ENCODE results near the gene TREX2. TPM values are rescaled to one million over a fixed set of nuclear protein-coding genes. Genes with fewer than 3 reads are reported as not detected.

The TREX2 gene
- total RNA-seq, 2 experiments from 2014 or later = 0.74 to 1.1 TPM

DNA sequence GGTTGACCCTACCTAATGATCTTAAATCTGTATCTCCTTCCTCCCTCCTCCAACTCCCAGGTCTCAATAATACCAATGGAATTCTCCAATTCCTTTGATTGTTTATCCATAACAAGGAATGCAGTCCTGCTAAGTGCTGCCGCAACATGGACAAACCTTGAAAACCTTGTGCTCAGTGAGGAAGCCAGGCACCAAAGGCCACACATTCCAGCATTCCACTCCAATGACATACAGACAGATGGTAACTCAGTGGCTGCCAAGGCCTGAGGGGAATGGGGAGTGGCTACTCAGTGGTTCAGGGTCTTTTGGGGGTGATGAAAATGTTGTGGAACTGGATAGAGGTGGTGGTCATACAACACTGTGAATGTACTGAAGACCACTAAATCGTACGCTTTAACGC is 14.1 kb upstream of the TREX2 start:
- Mint-ChIP-seq H3K27me3 (no peaks in the 10 kb centered on the region), H3K27ac (no peak overlapping the region), H3K36me3 (peaks cover 9% of the 10 kb centered on the region), H3K9me3 (no peaks in the 10 kb centered on the region), H3K4me1 (ENCODE audit: low read depth) (no peaks in the 10 kb centered on the region), H3K4me3 (no peak overlapping the region)
- POLR2A ChIA-PET = no interaction called here
- CTCF ChIA-PET = interaction anchor here (0.6 to 3.1 kb wide), 4 partner anchors 16 to 299 kb away, joined by 3 to 17 read pairs (median 3); no protein-coding TSS in a partner anchor
- no peak for DNase-seq
- intact Hi-C loops (cut with micrococcal nuclease) = no loop called here

DNA sequence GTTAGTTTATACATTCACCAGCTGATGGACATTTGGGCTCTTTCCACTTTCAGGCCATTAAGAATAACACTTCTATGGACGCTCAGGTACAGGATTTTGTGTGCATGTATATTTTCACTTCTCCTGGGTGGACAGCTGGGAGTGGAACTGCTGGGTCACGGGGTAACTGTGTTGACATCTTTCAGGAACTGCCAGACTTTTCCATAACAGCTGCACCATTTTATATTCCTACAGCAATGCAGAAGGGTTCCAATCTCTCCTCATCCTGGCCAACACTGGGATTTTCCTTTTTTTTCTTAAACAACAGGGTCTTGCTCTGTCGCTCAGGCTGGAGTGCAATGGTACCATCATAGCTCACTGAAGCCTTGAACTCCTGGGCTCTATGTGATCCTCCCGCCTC is 12.6 kb upstream of the TREX2 start:
- intact Hi-C loops (cut with micrococcal nuclease) = no loop called here
- no peak overlapping the region for H3K27ac Mint-ChIP-seq
- ChIA-PET POLR2A (no interaction called here), CTCF (interaction anchor here (1.8 kb wide), 1 partner anchor 49 kb away, joined by 6 read pairs; no protein-coding TSS in a partner anchor)
- H3K9me3 Mint-ChIP-seq = no peaks in the 10 kb centered on the region
- H3K27me3 Mint-ChIP-seq = no peaks in the 10 kb centered on the region
- no peak for DNase-seq
- peaks cover 5% of the 10 kb centered on the region for H3K36me3 Mint-ChIP-seq
- no peak overlapping the region for H3K4me3 Mint-ChIP-seq
- no peaks in the 10 kb centered on the region for H3K4me1 Mint-ChIP-seq (ENCODE audit: low read depth)

DNA sequence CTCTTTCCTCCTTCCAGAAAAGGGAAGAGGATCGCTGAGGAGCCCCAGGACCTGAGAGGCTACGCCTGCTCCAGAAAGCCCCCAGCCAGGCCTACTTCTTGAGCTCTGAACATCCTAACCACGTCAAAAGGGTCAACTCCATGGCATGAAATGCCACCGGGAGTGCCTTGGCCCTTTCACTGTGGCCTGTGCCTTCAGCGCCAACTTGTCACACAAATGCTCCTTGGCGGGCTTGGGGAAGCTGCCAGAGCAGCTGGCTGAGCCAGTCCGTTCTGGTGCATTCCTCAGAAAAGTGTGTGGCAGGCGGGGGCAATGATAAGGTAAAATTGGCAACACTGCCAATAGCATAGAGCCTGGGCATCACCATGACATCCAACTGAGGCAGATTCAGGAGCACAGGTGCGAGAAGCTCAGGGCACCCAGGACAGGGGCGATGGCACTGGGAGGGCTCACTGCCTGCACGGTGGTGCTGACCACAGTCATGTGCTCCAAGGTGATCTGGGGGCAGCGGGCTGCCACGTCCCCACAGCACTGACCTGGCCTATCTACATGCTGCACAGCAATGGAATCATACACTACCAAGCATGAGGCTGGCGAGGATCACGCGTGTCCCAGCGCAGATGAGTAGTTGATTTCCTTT is 12.1 kb upstream of the TREX2 start:
- Mint-ChIP-seq H3K4me1 (ENCODE audit: low read depth) (no peaks in the 10 kb centered on the region), H3K4me3 (no peak overlapping the region), H3K27me3 (no peaks in the 10 kb centered on the region), H3K36me3 (peaks cover 5% of the 10 kb centered on the region), H3K9me3 (no peaks in the 10 kb centered on the region), H3K27ac (no peak overlapping the region)
- POLR2A ChIA-PET = no interaction called here
- no peak for DNase-seq
- CTCF ChIA-PET = interaction anchor here (1.8 kb wide), 1 partner anchor 50 kb away, joined by 6 read pairs; no protein-coding TSS in a partner anchor
- intact Hi-C loops (cut with micrococcal nuclease) = no loop called here

- Mint-ChIP-seq H3K36me3 (peaks cover 5% of the 10 kb centered on the region), H3K9me3 (no peaks in the 10 kb centered on the region), H3K4me1 (ENCODE audit: low read depth) (no peaks in the 10 kb centered on the region), H3K27me3 (no peaks in the 10 kb centered on the region), H3K27ac (no peak overlapping the region), H3K4me3 (no peak overlapping the region)
- ChIA-PET POLR2A (no interaction called here), CTCF (interaction anchor here (1.8 kb wide), 1 partner anchor 50 kb away, joined by 6 read pairs; no protein-coding TSS in a partner anchor)
- DNase-seq = no peak
- intact Hi-C loops (cut with micrococcal nuclease) = no loop called here
Measured at GRCh38 chrX:153457136-153457825, 11.4 kb upstream of the TREX2 start.

GRCh38 chrX:153456704-153457103 is 10.8 kb upstream of the TREX2 start:
- no peak overlapping the region for H3K27ac Mint-ChIP-seq
- intact Hi-C loops (cut with micrococcal nuclease) = no loop called here
- H3K36me3 Mint-ChIP-seq = peaks cover 5% of the 10 kb centered on the region
- no peaks in the 10 kb centered on the region for H3K4me1 Mint-ChIP-seq (ENCODE audit: low read depth)
- H3K27me3 Mint-ChIP-seq = no peaks in the 10 kb centered on the region
- DNase-seq = no peak
- H3K4me3 Mint-ChIP-seq = no peak overlapping the region
- POLR2A ChIA-PET = no interaction called here
- H3K9me3 Mint-ChIP-seq = no peaks in the 10 kb centered on the region
- CTCF ChIA-PET = no interaction called here

DNA sequence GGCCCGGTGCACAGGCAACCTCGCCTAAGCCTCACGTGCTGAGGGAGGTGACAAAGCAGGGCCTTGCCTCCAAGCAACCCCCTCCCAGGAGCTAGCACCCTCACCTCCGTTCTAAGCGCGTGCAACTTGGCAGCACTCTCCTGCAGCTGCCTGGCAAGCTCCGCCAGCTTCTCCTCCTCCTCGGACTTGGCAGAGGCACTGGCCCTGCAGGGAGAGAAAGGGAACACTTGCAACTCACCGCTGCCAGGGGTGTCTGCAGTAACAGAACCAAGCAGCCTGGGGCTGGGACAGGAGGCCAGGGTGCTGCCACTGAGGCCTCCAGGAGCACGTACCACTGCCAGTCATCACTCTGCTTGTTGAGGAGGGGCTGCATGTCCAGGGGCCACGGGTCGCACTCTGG is 10.3 kb upstream of the TREX2 start:
- DNase-seq = no peak
- ChIA-PET CTCF (no interaction called here), POLR2A (no interaction called here)
- intact Hi-C loops (cut with micrococcal nuclease) = no loop called here
- H3K27ac Mint-ChIP-seq = no peak overlapping the region
- H3K27me3 Mint-ChIP-seq = no peaks in the 10 kb centered on the region
- H3K4me3 Mint-ChIP-seq = no peak overlapping the region
- H3K36me3 Mint-ChIP-seq = peaks cover 5% of the 10 kb centered on the region
- H3K9me3 Mint-ChIP-seq = no peaks in the 10 kb centered on the region
- no peaks in the 10 kb centered on the region for H3K4me1 Mint-ChIP-seq (ENCODE audit: low read depth)

GRCh38 chrX:153455571-153455970 is 9.7 kb upstream of the TREX2 start:
- DNase-seq = no peak
- H3K27ac Mint-ChIP-seq = no peak overlapping the region
- intact Hi-C loops (cut with micrococcal nuclease) = no loop called here
- peaks cover 5% of the 10 kb centered on the region for H3K36me3 Mint-ChIP-seq
- no peak overlapping the region for H3K4me3 Mint-ChIP-seq
- CTCF ChIA-PET = no interaction called here
- no peaks in the 10 kb centered on the region for H3K27me3 Mint-ChIP-seq
- POLR2A ChIA-PET = no interaction called here
- no peaks in the 10 kb centered on the region for H3K9me3 Mint-ChIP-seq
- H3K4me1 Mint-ChIP-seq (ENCODE audit: low read depth) = no peaks in the 10 kb centered on the region

- Mint-ChIP-seq H3K27ac (no peak overlapping the region), H3K27me3 (no peaks in the 10 kb centered on the region), H3K4me3 (no peak overlapping the region), H3K4me1 (ENCODE audit: low read depth) (no peaks in the 10 kb centered on the region), H3K9me3 (no peaks in the 10 kb centered on the region), H3K36me3 (peaks cover 5% of the 10 kb centered on the region)
- POLR2A ChIA-PET = no interaction called here
- DNase-seq = no peak
- CTCF ChIA-PET = no interaction called here
- intact Hi-C loops (cut with micrococcal nuclease) = no loop called here
Measured at GRCh38 chrX:153454901-153455550, 9.2 kb upstream of the TREX2 start.

DNA sequence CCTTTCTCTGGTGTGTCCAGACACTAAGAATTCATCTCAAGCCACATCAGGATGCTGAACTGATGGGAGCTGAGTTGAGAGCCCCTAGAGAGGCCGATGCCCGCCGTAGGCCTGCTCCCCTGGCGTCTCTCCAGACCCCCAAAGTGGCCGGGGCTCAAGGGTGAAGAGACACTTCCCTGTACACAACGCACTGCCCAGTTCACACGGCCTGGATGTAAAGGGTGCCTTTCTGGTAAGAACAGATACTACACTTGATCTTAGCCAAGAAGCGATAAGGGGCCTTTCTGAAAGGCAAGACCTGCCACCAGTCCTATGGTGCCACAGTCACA is 5.1 kb upstream of the TREX2 start:
- DNase-seq = no peak
- ChIA-PET CTCF (no interaction called here), POLR2A (no interaction called here)
- no peak overlapping the region for H3K27ac Mint-ChIP-seq
- H3K27me3 Mint-ChIP-seq = no peaks in the 10 kb centered on the region
- H3K4me3 Mint-ChIP-seq = no peak overlapping the region
- no peaks in the 10 kb centered on the region for H3K36me3 Mint-ChIP-seq
- no peaks in the 10 kb centered on the region for H3K9me3 Mint-ChIP-seq
- no peaks in the 10 kb centered on the region for H3K4me1 Mint-ChIP-seq (ENCODE audit: low read depth)
- intact Hi-C loops (cut with micrococcal nuclease) = no loop called here

DNA sequence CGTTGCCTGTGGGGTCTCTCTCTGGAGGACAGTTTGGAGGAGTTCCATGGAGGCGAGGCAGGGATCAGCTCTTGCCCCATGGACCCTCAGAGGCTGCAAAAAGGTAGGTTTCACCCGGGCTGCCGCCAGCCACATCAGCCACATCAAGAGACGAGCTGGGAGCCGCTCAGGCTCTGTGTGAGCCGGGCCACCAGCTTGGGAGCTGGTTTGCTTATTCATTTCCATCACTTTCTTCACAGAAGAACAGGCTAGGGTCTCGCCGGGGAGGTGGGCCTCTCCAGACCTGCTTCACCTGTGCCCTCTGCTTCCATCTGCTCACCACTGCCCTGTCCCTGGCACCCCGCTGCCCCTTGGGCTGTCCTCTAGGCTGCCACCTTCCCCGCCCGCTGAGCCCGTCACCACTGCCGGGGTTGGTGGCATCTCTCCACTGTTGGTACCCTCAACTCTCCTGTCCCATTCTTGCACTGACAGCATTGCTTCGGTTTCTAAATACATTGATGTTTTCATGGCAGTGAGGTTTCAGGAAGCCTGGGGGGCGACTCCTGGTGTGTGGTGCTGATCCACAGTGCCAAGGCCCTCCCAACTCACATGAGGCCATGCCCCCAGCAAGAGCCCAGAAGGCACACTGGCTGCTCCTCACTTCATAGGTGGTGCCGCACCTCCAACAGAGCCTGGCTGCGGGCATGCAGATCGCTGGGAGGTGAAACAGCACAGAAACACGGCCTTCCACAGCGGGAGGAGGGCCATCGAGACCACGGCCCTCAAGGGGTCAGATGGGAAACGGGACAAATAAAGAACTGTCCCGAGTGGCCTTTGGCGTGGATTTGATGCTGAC is 4.5 kb upstream of the TREX2 start:
- H3K4me3 Mint-ChIP-seq = no peak overlapping the region
- intact Hi-C loops (cut with micrococcal nuclease) = no loop called here
- no peaks in the 10 kb centered on the region for H3K4me1 Mint-ChIP-seq (ENCODE audit: low read depth)
- H3K27ac Mint-ChIP-seq = no peak overlapping the region
- no peaks in the 10 kb centered on the region for H3K36me3 Mint-ChIP-seq
- ChIA-PET POLR2A (no interaction called here), CTCF (no interaction called here)
- H3K27me3 Mint-ChIP-seq = no peaks in the 10 kb centered on the region
- H3K9me3 Mint-ChIP-seq = no peaks in the 10 kb centered on the region
- DNase-seq = no peak

DNA sequence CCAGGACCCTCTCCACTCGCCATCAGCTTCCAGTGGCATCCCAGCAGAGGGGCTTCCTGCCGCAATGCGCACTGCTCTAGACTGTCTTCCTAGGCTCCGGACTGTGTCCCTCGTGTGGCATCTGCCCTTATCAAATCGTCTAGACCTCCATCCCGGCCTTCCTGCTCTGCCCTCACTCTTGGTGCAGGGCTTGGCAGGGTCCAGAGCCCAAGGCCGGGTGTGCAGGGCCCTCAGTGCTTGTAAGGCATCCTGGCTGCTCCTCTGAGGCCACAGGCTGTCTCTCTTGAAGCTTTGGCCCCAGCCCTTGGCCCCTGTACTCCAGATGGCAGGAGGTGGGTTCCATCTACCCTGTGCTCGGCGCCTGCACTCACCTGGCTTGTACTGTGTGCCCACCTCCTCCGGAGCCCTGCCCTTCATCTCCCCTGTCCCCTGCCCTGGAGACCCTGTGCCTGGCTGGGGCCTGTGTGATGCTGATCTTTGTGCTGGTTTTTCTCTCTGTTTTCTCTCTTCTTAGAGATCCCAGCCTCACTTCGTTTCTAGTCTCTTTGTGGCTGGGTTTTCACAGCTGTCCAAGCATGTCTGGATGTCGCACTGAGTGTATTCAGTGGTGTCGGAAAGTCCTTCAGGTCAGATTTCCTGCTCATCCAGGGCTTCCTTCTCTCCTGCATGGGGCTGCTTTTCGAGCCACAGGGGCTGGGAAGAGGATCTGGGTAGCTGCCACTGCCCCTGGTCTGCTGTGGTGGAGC is 3.7 kb upstream of the TREX2 start:
- Mint-ChIP-seq H3K4me1 (ENCODE audit: low read depth) (no peaks in the 10 kb centered on the region), H3K27ac (no peak overlapping the region), H3K36me3 (no peaks in the 10 kb centered on the region), H3K27me3 (no peaks in the 10 kb centered on the region), H3K4me3 (no peak overlapping the region), H3K9me3 (no peaks in the 10 kb centered on the region)
- ChIA-PET POLR2A (no interaction called here), CTCF (no interaction called here)
- intact Hi-C loops (cut with micrococcal nuclease) = no loop called here
- DNase-seq = no peak
